Hepatocyte (in vitro differentiated cells): ENCODE results near the gene EML3. TPM values are rescaled to one million over a fixed set of nuclear protein-coding genes. Genes with fewer than 3 reads are reported as not detected.

Experiments used
- DNase-seq: peaks from one replicate; pipeline ENCODE4 v3.0.0-alpha.2; 2016; ENCODE audit warnings: low spot score
- H2AFZ ChIP-seq: fragments of 200-600 bp; sonication (generic); 2 replicates; pipeline ENCODE4 v1.6.0; 2016; ENCODE audit warnings: antibody characterized with exemption, mild to moderate bottlenecking
- H3K27ac ChIP-seq: fragments of 200-600 bp; sonication (generic); 2 replicates; pipeline ENCODE4 v1.5.1; 2016; ENCODE audit warnings: mild to moderate bottlenecking
- H3K27me3 ChIP-seq: fragments of 200-600 bp; sonication (generic); 2 replicates; pipeline ENCODE4 v1.6.1; 2016
- H3K36me3 ChIP-seq: fragments of 200-600 bp; sonication (generic); replicated peaks from 2 replicates; pipeline ENCODE4 v1.5.1; 2016; ENCODE audit warnings: low read depth; ENCODE audit not compliant: insufficient read depth
- H3K4me1 ChIP-seq: fragments of 200-600 bp; sonication (generic); 2 replicates; pipeline ENCODE4 v1.5.1; 2016; ENCODE audit warnings: mild to moderate bottlenecking, moderate library complexity; ENCODE audit not compliant: insufficient read depth
- H3K4me2 ChIP-seq: fragments of 200-600 bp; sonication (generic); 2 replicates; pipeline ENCODE4 v1.6.0; 2016
- H3K4me3 ChIP-seq: fragments of 200-600 bp; sonication (generic); 2 replicates; pipeline ENCODE4 v1.5.1; 2016; ENCODE audit warnings: mild to moderate bottlenecking
- H3K79me2 ChIP-seq: fragments of 200-600 bp; sonication (generic); 2 replicates; pipeline ENCODE4 v1.6.0; 2017; ENCODE audit warnings: mild to moderate bottlenecking
- H3K9me2 ChIP-seq: fragments of 200-600 bp; sonication (generic); replicated peaks from 2 replicates; pipeline ENCODE4 v1.6.0; 2017; ENCODE audit warnings: mild to moderate bottlenecking; ENCODE audit not compliant: insufficient read depth
- H3K9me3 ChIP-seq: fragments of 200-600 bp; sonication (generic); 2 replicates; pipeline ENCODE4 v1.5.1; 2016; ENCODE audit warnings: low read depth, mild to moderate bottlenecking
- H4K20me1 ChIP-seq: fragments of 200-600 bp; sonication (generic); 2 replicates; pipeline ENCODE4 v1.6.0; 2016; ENCODE audit warnings: mild to moderate bottlenecking; ENCODE audit not compliant: insufficient read depth, poor library complexity, severe bottlenecking
- CTCF ChIP-seq: fragments of 200-600 bp; sonication (generic); IDR thresholded peaks from 2 replicates; pipeline ENCODE4 v1.5.1; 2016; ENCODE audit warnings: antibody characterized with exemption, mild to moderate bottlenecking; ENCODE audit not compliant: poor library complexity
- EZH2 ChIP-seq: fragments of 200-600 bp; sonication (generic); IDR thresholded peaks from 2 replicates; pipeline ENCODE4 v1.6.1; 2016; ENCODE audit warnings: antibody characterized with exemption, mild to moderate bottlenecking, borderline replicate concordance
- EZH2phosphoT487 ChIP-seq: fragments of 200-600 bp; sonication (generic); IDR thresholded peaks from one replicate; pipeline ENCODE4 v1.6.1; 2018; ENCODE audit warnings: antibody characterized with exemption, mild to moderate bottlenecking, low read depth, moderate library complexity; ENCODE audit not compliant: unreplicated experiment, severe bottlenecking
- WGBS: methylation state at CpG from one replicate; pipeline ENCODE4 v1.1.6; 2016; ENCODE audit warnings: low lambda C conversion rate; ENCODE audit errors: missing lambda C conversion rate; 5-methylcytosine and 5-hydroxymethylcytosine counted together
- polyA plus RNA-seq: library from polyadenylated mRNA; unstranded; fragments of >200 nt; fragmentation: Nextera tagmentation; extraction: Ambion mirVana; gene quantifications from 2 replicates; pipeline ENCODE4 v1.2.1, GENCODE V29; 2016
- total RNA-seq: library from RNA; depleted of rRNA; stranded (reverse); fragments of >200 nt; gene quantifications from 2 replicates; pipeline ENCODE4 v1.2.3, GENCODE V29; 2014

The EML3 gene
- total and polyA plus RNA-seq, 2 experiments from 2014 or later: 21.6 to 22.6 TPM

GRCh38 chr11:62556108-62556874, 56.3 kb downstream of the EML3 start:
- peaks cover 60% of the 10 kb centered on the region for H3K4me1 ChIP-seq
- 41% methylated on average over 14 of the region's 14 CpGs for WGBS
- H3K9me2 ChIP-seq: no peaks in the 10 kb centered on the region
- no peak overlapping the region for H3K4me3 ChIP-seq
- no peak overlapping the region for H2AFZ ChIP-seq
- DNase-seq: peak; percentile 87
- TF ChIP-seq EZH2phosphoT487: no peak
- H3K4me2 ChIP-seq: peak overlapping the region; percentile 23
- H3K36me3 ChIP-seq: no peaks in the 10 kb centered on the region
- H3K79me2 ChIP-seq: peaks cover 14% of the 10 kb centered on the region
- H3K27me3 ChIP-seq: no peaks in the 10 kb centered on the region
- H4K20me1 ChIP-seq: no peaks in the 10 kb centered on the region
- peak overlapping the region; percentile 99 for H3K27ac ChIP-seq
- no peaks in the 10 kb centered on the region for H3K9me3 ChIP-seq

- Histone ChIP-seq H3K9me2 (no peaks in the 10 kb centered on the region), H3K27me3 (no peaks in the 10 kb centered on the region), H3K79me2 (peaks cover 14% of the 10 kb centered on the region), H3K9me3 (no peaks in the 10 kb centered on the region), H3K4me3 (no peak overlapping the region), H3K36me3 (no peaks in the 10 kb centered on the region), H3K4me2 (peak overlapping the region; percentile 23), H3K27ac (peak overlapping the region; percentile 99), H2AFZ (no peak overlapping the region), H3K4me1 (peaks cover 59% of the 10 kb centered on the region), H4K20me1 (no peaks in the 10 kb centered on the region)
- 44% methylated on average over 4 of the region's 4 CpGs for WGBS
- no peak for TF ChIP-seq CTCF
- no peak for TF ChIP-seq EZH2
- no peak for TF ChIP-seq EZH2phosphoT487
- peak; percentile 53 for DNase-seq
These were observed 57.0 kb downstream of the EML3 start for GRCh38 chr11:62555464-62556107.

DNA sequence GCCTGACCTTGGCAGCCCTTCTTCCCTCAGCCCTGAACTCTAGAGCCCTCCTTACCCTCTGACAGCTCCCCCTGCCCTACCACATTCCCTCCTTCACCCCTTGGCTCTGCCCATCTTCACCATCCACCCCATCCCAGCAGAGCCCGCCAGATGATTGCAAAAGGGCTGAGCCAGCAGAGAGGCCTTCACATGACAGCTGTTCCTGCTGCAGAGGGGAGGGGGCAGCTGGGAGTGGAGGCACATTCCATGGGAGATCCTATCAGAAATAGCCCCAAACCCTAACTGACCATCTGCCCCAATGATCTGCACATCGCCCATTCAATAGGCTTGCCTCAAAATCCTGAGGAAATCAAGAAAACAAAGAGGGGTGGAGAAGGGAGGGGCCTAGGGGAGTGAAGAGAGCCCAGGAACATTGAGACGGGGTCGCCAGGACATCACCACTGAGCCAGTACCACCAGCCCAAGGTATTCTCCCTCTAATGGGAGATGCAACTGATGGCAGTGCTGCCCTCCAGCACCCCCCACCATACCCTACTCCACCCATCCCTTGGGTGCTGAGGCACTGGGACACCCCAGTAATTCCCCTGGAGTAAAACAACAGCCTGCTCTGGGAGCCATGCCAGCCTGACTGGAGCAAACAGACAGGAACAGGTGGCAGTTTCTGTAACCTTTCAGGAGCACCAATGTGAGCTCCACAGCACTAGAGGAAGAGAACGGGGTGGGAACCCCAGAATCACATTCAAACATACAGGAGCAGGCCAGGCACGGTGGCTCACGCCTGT, 58.0 kb downstream of the EML3 start:
- no peak for TF ChIP-seq EZH2
- TF ChIP-seq CTCF: no peak
- TF ChIP-seq EZH2phosphoT487: no peak
- Histone ChIP-seq H3K36me3 (no peaks in the 10 kb centered on the region), H3K4me1 (peaks cover 60% of the 10 kb centered on the region), H3K27me3 (no peaks in the 10 kb centered on the region), H3K9me2 (no peaks in the 10 kb centered on the region), H3K27ac (peak overlapping the region; percentile 99), H4K20me1 (no peaks in the 10 kb centered on the region), H3K9me3 (no peaks in the 10 kb centered on the region), H3K4me2 (no peak overlapping the region), H2AFZ (no peak overlapping the region), H3K4me3 (no peak overlapping the region), H3K79me2 (peaks cover 12% of the 10 kb centered on the region)
- no peak for DNase-seq
- WGBS: 82% methylated on average over 7 of the region's 7 CpGs
